Mesodermal cell (in vitro differentiated cells): Measurements from ENCODE around the gene FNIP1.

Source experiments
- H3K27ac ChIP-seq: 2 replicates; pipeline ENCODE4 v1.7.0; 2013; ENCODE audit warnings: mild to moderate bottlenecking, low read depth, low read length, moderate library complexity; ENCODE audit not compliant: severe bottlenecking
- H3K36me3 ChIP-seq: 2 replicates; pipeline ENCODE4 v1.7.1; 2013; ENCODE audit warnings: mild to moderate bottlenecking, low read length, moderate library complexity; ENCODE audit not compliant: control insufficient read depth, insufficient read depth
- H3K4me1 ChIP-seq: one replicate; pipeline ENCODE4 v1.7.1; 2013; ENCODE audit warnings: mild to moderate bottlenecking, low read length; ENCODE audit not compliant: insufficient read depth, control insufficient read depth, poor library complexity, severe bottlenecking
- H3K4me3 ChIP-seq: 2 replicates; pipeline ENCODE4 v1.7.0; 2013; ENCODE audit warnings: low read length, control low read depth, mild to moderate bottlenecking; ENCODE audit not compliant: insufficient read depth, poor library complexity, severe bottlenecking; ENCODE audit errors: extremely low read depth
- H3K9me3 ChIP-seq: 2 replicates; pipeline ENCODE4 v1.7.1; 2013; ENCODE audit warnings: mild to moderate bottlenecking, low read length, moderate library complexity; ENCODE audit not compliant: control insufficient read depth
- WGBS, 2 experiments: methylation state at CpG; one replicate each; pipeline ENCODE4 v1.1.5; 2013; ENCODE audit warnings: missing lambda C conversion rate in 2 of 2; ENCODE audit not compliant: insufficient coverage in 2 of 2; 5-methylcytosine and 5-hydroxymethylcytosine counted together

The FNIP1 gene

GRCh38 chr5:131769336-131769735 is 27.5 kb downstream of the FNIP1 start:
- H3K9me3 ChIP-seq: peaks cover under 1% of the 10 kb centered on the region
- H3K27ac ChIP-seq: peak overlapping the region; percentile 42
- H3K4me3 ChIP-seq: no peak overlapping the region
- 100% methylated on average over 1 of the region's 1 CpG for WGBS, 2 experiments
- peaks cover 8% of the 10 kb centered on the region for H3K36me3 ChIP-seq
- H3K4me1 ChIP-seq: peaks cover 6% of the 10 kb centered on the region

GRCh38 chr5:131767891-131768290 is 28.9 kb downstream of the FNIP1 start:
- Histone ChIP-seq H3K36me3 (peaks cover 14% of the 10 kb centered on the region), H3K4me3 (no peak overlapping the region), H3K27ac (no peak overlapping the region), H3K4me1 (peaks cover 4% of the 10 kb centered on the region), H3K9me3 (peaks cover 7% of the 10 kb centered on the region)

GRCh38 chr5:131766689-131767088 is 30.1 kb downstream of the FNIP1 start:
- peaks cover 7% of the 10 kb centered on the region for H3K9me3 ChIP-seq
- peaks cover 14% of the 10 kb centered on the region for H3K36me3 ChIP-seq
- 86 to 94% methylated on average over 3 of the region's 3 CpGs for WGBS, 2 experiments
- no peak overlapping the region for H3K27ac ChIP-seq
- H3K4me3 ChIP-seq: no peak overlapping the region
- H3K4me1 ChIP-seq: no peaks in the 10 kb centered on the region

GRCh38 chr5:131765261-131765660 is 31.6 kb downstream of the FNIP1 start:
- H3K36me3 ChIP-seq: peaks cover 14% of the 10 kb centered on the region
- peaks cover 7% of the 10 kb centered on the region for H3K9me3 ChIP-seq
- H3K4me3 ChIP-seq: no peak overlapping the region
- H3K4me1 ChIP-seq: no peaks in the 10 kb centered on the region
- WGBS, 2 experiments: no CpG with 5 or more reads among the region's 1 CpG
- no peak overlapping the region for H3K27ac ChIP-seq

- no peaks in the 10 kb centered on the region for H3K4me1 ChIP-seq
- no peak overlapping the region for H3K27ac ChIP-seq
- peaks cover 7% of the 10 kb centered on the region for H3K9me3 ChIP-seq
- no peak overlapping the region for H3K4me3 ChIP-seq
- 88 to 94% methylated on average over 3 of the region's 3 CpGs for WGBS, 2 experiments
- peaks cover 14% of the 10 kb centered on the region for H3K36me3 ChIP-seq
Measured at GRCh38 chr5:131763968-131764367, 32.8 kb downstream of the FNIP1 start.

GRCh38 chr5:131760793-131761192 is 36.0 kb downstream of the FNIP1 start:
- H3K9me3 ChIP-seq: peaks cover 7% of the 10 kb centered on the region
- H3K27ac ChIP-seq: no peak overlapping the region
- H3K4me3 ChIP-seq: no peak overlapping the region
- WGBS, 2 experiments: no CpG with 5 or more reads among the region's 2 CpGs
- H3K4me1 ChIP-seq: peaks cover 4% of the 10 kb centered on the region
- H3K36me3 ChIP-seq: peaks cover 14% of the 10 kb centered on the region

- WGBS, 2 experiments: no CpG with 5 or more reads among the region's 1 CpG
- Histone ChIP-seq H3K36me3 (peaks cover 10% of the 10 kb centered on the region), H3K9me3 (peaks cover 7% of the 10 kb centered on the region), H3K27ac (no peak overlapping the region), H3K4me1 (peaks cover 4% of the 10 kb centered on the region), H3K4me3 (no peak overlapping the region)
Measured at GRCh38 chr5:131759704-131760103, 37.1 kb downstream of the FNIP1 start.

- no CpG with 5 or more reads among the region's 3 CpGs for WGBS, 2 experiments
- no peak overlapping the region for H3K4me3 ChIP-seq
- H3K4me1 ChIP-seq: peaks cover 4% of the 10 kb centered on the region
- H3K27ac ChIP-seq: no peak overlapping the region
- no peaks in the 10 kb centered on the region for H3K9me3 ChIP-seq
- no peaks in the 10 kb centered on the region for H3K36me3 ChIP-seq
Measured at GRCh38 chr5:131758520-131758900, 38.3 kb downstream of the FNIP1 start.

GRCh38 chr5:131757830-131758519 is 38.8 kb downstream of the FNIP1 start:
- Histone ChIP-seq H3K4me1 (peaks cover 4% of the 10 kb centered on the region), H3K27ac (no peak overlapping the region), H3K4me3 (no peak overlapping the region), H3K9me3 (no peaks in the 10 kb centered on the region), H3K36me3 (peaks cover 4% of the 10 kb centered on the region)
- WGBS, 2 experiments: no CpG with 5 or more reads among the region's 1 CpG

GRCh38 chr5:131756942-131757341 is 39.9 kb downstream of the FNIP1 start:
- 80 to 83% methylated on average over 1 of the region's 1 CpG for WGBS, 2 experiments
- Histone ChIP-seq H3K4me3 (no peak overlapping the region), H3K4me1 (peaks cover 4% of the 10 kb centered on the region), H3K36me3 (peaks cover 4% of the 10 kb centered on the region), H3K9me3 (no peaks in the 10 kb centered on the region), H3K27ac (no peak overlapping the region)

- WGBS, 2 experiments: no CpG with 5 or more reads among the region's 1 CpG
- H3K36me3 ChIP-seq: peaks cover 4% of the 10 kb centered on the region
- no peaks in the 10 kb centered on the region for H3K9me3 ChIP-seq
- H3K27ac ChIP-seq: no peak overlapping the region
- H3K4me1 ChIP-seq: peaks cover 4% of the 10 kb centered on the region
- no peak overlapping the region for H3K4me3 ChIP-seq
Measured at GRCh38 chr5:131754363-131754762, 42.5 kb downstream of the FNIP1 start.
